NCI-H187 treated with DMSO at 0.1 percent for 48 hours (cell line): ENCODE data around the gene PARP15.

Source experiments
- DNase-seq: peaks from one replicate; lab custom pipeline; 2025; lab: John Stamatoyannopoulos, UW

Gene PARP15

DNA sequence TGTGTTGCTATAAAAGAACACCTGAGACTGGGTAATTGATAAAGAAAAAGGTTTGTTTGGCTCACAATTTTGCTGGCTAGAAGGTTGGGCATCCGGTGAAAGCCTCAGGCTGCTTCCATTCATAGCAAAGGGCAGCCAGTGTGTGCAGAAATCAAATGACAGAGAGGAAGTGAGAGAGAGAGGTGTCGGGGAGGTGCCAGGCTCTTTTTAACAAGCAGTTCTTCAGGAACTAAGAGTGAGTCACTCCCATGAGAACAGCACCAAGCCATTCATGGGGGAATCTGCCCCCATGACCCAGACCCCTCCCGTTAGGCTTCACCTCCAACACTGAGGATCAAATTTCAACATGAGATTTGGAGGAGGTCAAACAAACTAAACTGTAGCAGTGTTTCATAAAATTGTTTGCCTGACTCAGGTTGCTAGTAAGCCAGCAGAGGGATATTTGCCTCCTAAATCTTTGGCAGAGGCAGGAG lies 4.5 kb upstream of the PARP15 start:
- DNase-seq: no peak

DNA sequence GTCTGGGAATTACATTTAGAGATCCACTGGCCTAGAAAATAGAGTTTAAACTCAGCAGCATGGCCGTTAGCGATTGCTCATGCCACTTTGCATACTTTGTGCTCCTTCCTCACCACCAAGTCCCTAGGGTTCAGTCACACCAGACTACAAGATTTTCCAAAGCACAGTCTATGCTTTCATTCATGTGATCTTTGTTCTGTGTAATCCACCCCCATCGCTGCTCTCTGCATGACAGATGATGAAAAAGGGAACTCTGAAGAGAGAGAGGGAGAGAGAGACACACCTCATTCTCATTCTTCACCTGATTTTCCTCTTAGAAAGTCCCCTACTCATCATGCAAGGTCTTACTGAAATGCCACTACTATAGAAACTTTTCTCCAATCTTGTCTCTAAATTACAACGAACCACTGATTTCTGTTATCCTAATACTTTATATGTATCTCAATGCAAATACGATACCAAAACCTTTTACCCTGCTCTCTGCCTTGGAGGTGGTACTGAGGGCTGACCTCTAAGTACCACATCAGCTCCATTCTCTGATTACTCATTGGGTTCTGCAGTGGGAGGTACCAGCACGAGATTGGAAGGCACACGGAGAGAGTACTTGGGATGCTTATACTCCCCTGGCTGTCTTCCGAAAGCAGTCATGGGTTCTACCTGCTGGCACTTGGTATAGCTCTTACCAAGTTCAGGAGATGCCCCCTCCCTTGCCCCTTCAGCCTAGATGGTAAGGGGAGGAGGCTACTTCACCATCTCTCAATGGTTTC lies 1.1 kb upstream of the PARP15 start:
- DNase-seq: no peak

GRCh38 chr3:122578069-122578740 lies 755 bp downstream of the PARP15 start:
- DNase-seq: no peak

- no peak for DNase-seq
These were observed 3.0 kb downstream of the PARP15 start for GRCh38 chr3:122580470-122580869.

- DNase-seq: no peak
These were observed 4.2 kb downstream of the PARP15 start for GRCh38 chr3:122581622-122582021.

GRCh38 chr3:122582390-122582789 lies 4.9 kb downstream of the PARP15 start:
- no peak for DNase-seq

GRCh38 chr3:122586098-122586497 lies 8.6 kb downstream of the PARP15 start:
- DNase-seq: no peak

DNA sequence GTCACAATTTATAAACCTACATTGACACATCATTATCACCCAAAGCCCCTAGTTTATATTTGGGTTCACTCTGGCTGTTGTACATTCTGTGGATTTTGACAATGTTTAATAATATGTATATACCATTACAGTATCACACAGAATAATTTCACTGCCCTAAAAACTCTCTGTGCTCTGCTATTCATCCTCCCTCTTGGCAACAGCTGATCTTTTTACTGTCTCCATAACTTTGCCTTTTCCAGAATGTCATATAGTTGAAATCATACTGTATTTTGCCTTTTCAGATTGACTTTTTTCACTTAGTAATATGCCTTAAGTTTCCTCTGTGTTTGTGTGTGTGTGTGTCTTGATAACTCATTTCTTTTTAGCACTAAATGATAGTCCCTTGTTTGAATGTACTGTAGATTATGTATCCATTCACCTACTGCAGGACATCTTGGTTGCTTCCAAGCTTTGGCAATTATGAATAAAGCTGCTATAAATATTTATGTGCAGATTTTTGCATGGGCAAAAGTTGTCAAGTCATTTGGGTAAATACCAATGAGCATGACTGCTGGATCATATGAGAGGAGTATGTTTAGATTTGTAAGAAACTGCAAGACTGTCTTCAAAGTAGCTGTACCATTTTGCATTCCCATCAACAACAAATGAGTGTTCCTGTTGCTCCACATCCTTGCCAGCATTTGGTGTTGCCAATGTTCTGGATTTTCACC lies 9.5 kb downstream of the PARP15 start:
- no peak for DNase-seq

GRCh38 chr3:122587572-122587971 lies 10.1 kb downstream of the PARP15 start:
- no peak for DNase-seq

- DNase-seq: no peak
These were observed 11.8 kb downstream of the PARP15 start for GRCh38 chr3:122589297-122589696.

DNA sequence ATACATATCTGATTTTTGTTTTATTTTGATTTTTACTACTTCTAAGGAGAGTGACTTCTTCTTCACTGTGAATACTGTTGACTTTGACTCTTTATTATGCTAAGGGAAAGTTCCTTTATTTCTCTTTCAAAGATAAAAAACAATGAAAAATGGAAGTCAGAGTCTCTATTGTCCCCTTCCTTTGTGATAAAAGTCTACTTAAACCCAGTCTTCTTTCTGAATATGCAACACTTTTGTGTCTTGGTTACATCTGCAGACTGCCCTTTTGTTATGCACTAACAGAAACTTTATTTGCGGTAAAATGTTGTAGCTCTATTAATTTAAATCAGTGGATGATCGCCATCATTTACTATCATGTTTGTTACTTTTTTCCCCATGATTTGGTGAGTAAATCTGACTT lies 13.2 kb downstream of the PARP15 start:
- DNase-seq: no peak

DNA sequence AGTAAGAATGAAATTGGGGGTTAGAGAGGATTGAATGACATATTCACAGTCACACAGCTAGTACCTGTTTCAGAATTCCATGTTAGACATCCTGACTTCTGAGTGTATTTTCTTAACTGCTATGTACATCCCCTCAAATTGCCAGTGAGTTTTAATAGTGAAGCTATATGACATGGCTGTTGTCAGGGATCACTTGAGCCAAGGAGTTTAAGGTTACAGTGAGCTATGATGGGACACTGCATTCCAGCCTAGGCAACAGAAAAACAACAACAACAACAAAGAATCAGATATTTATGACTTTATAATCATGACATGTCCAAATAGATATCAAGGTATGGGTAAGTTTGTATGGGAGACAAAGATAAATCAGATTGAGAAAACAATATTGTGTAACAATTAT lies 16.6 kb downstream of the PARP15 start:
- no peak for DNase-seq

GRCh38 chr3:122598151-122598550 lies 20.7 kb downstream of the PARP15 start:
- no peak for DNase-seq

- no peak for DNase-seq
These were observed 21.1 kb downstream of the PARP15 start for GRCh38 chr3:122598556-122598955.

- DNase-seq: no peak
These were observed 24.7 kb downstream of the PARP15 start for GRCh38 chr3:122602011-122602710.

GRCh38 chr3:122603056-122603455 lies 25.6 kb downstream of the PARP15 start:
- DNase-seq: no peak

- no peak for DNase-seq
These were observed 28.9 kb downstream of the PARP15 start for GRCh38 chr3:122606330-122606729.

DNA sequence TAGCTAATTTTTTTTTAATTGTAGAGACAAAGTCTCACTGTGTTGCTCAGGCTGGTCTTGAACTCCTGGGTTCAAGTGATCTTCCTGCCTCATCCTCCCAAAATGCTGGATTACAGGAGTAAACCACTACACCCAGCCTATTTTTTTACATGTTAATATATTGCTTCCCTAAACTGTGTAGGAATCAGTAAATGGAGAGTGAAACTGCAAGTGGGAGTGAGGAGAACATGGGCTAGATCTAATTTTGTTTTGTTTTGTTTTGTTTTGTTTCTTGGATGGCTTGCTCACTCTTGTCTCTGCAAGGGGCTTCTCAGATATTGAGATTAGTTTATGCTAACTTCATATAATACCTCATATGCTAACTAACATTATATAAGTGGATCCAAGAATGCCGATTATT lies 31.5 kb downstream of the PARP15 start:
- no peak for DNase-seq

DNA sequence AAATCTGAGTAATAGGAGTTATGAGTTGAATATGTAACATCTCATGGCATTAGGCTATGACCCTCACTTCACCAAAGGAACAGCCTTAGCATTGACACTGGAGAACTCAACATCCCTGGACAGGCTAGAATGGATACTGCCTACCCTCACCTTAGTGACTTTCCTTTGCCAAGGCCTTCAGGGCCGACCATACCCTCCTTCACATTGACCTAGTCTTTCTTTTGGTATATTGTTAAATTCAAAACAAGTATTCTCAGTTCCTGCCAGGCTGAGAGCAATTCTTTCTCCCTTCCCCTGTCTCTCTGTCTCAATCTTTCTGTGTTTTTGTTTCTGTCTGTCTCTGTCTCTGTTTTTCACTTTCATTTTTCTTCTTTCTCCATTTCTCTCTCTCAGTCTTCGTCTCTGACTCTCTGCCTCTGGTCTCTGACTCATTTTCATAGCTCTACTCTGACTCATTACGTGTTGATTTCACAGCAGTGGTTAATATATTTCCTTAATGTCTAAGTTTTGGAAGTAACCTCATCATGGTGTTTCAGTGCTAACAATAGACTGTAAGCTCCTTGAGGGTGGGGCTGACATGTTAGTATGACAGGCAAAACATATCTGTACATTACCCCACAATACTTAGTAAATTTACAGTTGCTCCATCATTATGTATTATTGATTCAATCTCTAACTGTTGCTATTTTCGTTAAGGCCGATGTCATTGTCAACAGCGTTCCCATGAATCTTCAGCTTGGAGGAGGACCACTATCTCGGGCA lies 32.5 kb downstream of the PARP15 start:
- DNase-seq: no peak

DNA sequence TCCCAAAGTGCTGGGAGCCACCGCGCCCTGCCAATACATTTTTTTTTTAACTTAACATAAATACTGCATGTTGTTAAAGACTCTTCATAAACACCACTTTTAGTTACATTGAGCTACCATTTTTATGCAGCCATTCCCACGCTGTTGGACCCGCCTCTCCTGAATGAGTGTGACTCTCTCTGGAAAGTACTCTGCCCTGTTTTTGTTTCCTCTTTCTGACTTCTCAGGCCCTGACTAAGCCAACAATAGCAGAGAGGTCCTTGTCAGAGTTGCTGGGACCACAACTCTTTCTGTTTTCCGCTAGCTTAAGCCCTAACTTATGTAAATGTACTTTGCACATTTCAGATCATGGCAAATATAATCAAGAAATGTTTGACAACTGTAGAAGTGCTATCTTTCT lies 35.2 kb downstream of the PARP15 start:
- DNase-seq: no peak

- no peak for DNase-seq
These were observed 37.9 kb downstream of the PARP15 start for GRCh38 chr3:122615303-122615702.

DNA sequence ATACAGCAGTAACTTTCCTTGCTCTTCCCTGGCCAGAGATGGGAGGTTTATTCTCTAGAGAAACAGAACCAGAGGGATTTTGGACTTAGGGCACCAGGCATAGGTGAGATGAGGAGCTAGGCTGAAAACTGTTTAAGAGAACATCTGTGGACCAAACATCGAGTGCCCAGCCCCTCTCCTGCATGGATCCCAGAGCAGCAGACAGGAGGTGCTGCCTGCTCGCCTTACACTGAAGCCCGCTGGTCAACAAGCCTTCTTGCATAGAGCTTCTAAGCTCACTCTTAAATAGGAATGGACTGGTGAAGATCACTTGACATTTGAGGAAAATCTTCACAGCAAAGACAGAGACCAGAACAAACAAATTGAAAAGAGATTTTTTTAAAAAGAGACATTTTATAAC lies 41.2 kb downstream of the PARP15 start:
- no peak for DNase-seq
